Dedifferentiated amniotic fluid mesenchymal stem cell (primary cell): Measurements from ENCODE around the gene SEC16A.

Experiments
- DNase-seq: peaks from one replicate; pipeline ENCODE4 v3.0.0-alpha.2; 2016; ENCODE audit errors: extremely low spot score

The SEC16A gene

DNA sequence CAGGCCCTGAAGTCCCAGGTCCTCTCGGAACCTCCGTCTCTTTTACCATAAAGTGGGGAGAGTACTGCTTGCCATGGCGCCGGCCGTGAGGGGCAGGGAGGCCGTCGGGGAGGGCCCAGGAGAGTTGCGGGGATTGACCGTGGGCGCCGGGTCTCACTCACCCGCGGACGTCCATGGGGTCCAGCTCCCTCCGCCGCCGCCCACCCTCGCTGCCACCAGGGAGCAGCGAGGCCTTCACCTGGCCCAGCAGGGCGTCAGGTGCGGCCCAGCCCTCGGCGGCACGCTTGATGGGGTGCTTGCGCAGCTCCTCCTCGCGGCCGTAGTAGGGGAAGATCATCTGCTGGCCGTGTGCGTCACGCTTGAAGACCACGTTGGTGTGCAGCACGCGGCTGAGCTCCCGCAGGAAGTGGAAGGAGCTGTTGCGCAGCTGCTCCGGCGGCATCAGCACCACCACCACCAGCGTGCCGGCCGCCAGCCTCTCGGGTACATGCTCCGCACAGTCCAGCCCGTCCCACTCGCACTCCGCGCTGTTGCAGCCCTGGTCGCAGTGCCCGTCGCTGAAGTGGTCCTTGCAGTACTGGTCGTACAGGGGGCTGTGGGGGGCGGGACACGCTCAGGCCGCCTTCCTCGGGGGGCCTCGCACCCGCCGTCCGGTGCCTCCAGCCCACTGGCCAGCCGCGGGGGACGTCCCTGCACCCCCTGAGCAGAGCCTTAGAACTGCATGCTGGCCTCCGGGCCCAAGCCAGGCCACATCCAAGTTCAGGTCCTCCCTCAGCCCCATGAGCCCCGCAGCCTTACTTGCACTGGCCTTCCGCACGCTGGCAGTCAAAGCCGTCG, 21.9 kb upstream of the SEC16A start:
- DNase-seq = no peak

- no peak for DNase-seq
Observed at GRCh38 chr9:136502940-136503550, 20.2 kb upstream of the SEC16A start.

DNA sequence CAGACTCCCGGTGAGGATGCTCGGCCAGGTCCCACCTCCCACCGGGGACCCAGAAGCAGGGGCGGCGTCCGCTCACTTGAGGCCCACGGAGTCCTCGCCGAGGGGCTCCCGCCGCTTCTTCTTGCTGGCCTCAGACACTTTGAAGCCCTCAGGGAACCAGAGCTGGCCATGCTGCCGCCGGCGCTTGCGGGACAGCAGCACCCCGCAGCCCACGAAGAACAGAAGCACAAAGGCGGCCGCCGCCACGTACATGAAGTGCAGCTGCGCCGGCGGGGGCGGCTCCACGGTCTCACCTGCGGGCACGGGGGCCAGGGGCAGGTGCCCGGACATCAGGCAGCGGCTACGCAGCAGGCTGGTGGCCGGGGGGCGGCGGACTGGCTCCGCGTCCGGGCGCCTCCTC, 19.4 kb upstream of the SEC16A start:
- no peak for DNase-seq

DNA sequence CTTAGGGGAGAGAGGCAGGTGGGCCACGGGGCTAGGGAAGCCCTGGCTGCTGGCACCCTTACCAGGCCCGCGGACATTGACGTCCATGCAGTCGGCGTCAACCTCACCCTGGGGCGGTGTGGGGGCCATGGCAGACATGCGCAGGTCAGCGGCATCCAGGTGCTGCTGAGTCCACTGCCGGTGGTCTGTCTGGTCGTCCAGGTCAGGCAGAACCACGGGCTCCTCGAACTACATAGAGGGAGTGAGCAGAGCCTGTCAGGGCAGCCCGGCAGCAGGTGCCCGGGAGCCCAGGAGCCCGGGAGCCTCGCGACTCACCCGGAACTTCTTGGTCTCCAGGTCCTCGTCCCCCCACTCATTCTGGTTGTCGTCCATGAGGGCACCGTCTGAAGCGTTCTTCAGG, 18.8 kb upstream of the SEC16A start:
- no peak for DNase-seq

DNA sequence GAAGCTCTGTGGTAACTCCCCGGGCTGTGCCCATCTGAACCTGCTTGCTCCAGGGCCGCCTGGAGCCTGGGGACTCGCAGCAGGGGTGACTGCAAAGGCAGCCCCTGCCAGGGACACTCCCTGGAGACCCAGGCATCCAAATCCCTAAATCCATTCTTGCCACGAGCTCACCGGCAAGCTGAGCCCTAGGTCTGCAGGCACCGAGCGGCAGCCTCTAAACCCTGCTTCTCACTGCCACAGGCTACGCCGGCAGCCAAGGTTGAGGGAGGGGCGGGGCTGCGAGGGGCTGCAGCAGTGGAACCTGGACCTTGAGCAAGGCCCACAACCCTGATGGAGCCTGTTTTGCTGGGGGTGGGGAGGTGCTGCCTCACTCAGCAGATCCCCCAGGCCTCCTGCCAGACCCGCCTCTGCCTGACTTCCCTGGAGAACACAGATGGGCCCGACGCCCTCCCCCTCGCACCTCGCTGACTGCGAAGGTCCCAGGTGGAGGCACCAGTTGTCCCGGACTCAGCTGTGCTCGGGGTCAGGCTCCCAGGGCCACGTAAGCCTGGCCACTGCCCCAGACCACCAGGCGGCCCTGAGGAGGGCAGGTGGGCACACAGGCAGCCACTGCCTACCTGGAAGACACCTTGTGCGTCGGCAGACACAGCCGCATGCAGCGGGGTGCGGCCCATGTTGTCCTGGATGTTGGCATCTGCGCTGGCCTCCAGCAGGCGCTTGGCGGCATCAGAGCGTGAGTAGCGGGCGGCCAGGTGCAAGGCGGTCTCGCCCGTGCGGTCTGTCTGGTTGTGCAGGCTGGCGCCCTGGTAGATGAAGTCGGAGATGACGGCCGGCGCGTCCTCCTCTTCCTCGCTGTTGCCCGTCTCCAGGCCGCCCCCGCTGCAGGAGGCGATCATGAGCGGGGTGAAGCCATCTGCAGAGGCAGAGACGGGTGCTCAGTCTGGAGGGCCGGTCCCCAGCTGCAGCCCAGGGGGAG, 17.4 kb upstream of the SEC16A start:
- DNase-seq = no peak

GRCh38 chr9:136499071-136499934, 16.5 kb upstream of the SEC16A start:
- no peak for DNase-seq

DNA sequence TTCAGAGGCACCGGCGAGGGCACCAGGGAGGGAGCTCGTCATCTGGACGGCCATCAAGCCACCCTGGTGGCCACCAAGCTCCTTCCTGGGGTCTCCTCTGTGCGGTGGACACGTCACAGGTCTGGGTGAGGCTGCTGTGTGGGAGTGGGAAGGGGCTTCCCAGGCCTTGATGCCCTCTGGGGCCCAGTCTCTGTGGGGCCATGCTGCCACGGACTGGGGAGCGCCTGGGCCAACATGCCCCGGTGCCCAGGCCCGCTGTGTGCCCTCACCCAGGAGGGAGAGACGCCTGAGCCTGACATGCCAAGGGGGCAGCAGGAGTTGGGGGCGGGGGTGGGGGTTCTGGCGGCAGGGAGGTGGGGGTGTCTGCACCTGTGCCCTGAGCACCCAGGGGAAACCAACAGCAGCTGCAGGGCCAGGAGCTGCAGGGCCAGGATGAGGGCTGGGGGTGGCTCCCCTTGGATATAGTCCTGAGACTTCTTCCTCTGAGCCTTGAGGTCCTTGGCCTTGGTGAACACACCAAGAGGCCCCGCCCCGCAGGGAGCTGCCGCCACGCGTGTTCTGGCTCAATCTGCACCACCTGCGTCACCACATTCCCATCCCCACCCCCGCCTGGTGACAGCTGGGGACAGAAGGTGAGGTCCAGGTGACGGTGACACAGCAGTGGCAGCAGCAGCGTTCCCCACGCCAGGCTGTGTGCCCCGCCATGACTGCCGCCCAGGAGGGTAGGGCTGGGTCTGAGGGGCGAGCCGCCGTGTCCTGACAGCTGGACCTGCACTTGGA, 15.3 kb upstream of the SEC16A start:
- DNase-seq = no peak

DNA sequence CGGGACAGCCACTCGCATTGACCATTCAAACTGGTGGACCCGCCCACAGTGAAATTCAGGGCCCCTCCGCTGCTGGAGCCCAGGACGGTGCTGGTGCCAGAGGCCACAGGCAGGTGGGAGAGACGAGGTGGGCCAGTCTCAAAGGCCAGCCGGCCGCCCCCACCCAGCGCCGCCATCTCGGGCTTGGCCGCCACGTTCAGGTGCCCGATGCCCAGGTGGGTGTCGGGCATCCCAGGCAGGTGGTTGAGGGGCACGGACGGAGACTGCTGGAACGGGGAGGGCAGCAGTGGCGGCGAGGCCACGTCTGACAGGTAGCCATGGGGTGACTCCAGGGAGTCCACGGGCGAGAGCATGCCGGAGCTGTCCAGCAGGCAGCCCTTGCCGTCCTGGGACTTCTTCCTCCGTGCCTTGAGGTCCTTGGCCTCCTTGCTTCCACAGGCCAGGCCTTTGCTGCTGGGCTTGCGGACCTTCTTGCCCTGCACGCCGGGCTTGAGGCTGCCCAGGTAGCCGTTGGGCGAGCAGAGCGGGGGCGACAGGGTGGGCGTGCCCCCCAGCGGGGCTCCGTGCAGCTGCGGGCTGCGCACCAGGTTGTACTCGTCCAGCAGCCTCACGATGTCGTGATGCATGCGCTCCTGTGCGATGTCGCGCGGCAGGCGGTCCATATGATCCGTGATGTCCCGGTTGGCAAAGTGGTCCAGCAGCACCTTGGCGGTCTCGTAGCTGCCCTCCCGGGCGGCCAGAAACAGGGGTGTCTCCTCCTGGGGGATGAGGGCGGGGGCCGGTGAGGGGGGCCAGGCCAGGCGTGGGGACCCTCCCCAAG, 14.2 kb upstream of the SEC16A start:
- DNase-seq = no peak

- DNase-seq = no peak
Observed at GRCh38 chr9:136496181-136496580, 13.3 kb upstream of the SEC16A start.

GRCh38 chr9:136495238-136495800, 12.5 kb upstream of the SEC16A start:
- DNase-seq = no peak

GRCh38 chr9:136494531-136495215, 11.8 kb upstream of the SEC16A start:
- DNase-seq = peak; percentile 49

GRCh38 chr9:136494012-136494411, 11.2 kb upstream of the SEC16A start:
- DNase-seq = no peak

DNA sequence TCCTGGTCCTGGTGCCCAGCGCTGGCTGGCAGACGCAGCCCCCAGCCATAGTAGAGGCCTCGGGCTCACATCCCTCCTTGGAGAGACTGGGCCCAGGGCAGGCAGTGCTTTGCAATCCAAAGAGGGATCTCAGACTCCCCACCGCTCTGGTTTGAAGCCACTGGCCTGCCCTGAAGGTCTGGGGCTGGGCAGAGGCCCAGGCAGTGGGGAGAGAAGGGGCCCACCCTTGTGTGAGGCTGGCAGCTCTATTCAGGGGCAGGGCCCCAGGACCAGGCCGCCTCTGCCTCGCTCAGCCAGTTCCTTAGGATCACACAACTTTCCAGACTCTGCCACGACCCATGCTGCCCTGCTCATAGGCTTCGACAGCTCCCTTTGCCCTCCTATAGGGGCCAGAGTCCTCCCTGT, 10.7 kb upstream of the SEC16A start:
- no peak for DNase-seq

GRCh38 chr9:136492978-136493522, 10.2 kb upstream of the SEC16A start:
- DNase-seq = no peak

DNA sequence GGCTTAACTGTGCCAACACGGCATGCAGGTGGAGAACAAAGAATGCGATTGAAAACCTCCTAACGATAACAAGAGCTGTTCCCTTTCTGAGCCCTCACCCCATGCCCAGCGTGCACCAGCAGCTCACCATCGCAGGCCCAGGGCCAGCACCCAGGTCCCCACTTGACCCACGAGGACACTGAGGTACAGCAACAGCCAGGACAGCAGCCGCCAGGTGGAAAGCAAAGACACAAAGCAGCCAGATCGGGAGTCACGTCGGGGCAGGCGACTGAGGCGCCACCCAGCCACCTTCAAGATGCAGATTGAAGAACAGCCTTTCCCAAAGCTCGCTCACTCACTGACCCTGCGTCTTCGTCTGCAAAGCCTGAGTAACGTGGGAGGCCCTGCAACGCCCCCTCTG, 6.9 kb upstream of the SEC16A start:
- DNase-seq = no peak

DNA sequence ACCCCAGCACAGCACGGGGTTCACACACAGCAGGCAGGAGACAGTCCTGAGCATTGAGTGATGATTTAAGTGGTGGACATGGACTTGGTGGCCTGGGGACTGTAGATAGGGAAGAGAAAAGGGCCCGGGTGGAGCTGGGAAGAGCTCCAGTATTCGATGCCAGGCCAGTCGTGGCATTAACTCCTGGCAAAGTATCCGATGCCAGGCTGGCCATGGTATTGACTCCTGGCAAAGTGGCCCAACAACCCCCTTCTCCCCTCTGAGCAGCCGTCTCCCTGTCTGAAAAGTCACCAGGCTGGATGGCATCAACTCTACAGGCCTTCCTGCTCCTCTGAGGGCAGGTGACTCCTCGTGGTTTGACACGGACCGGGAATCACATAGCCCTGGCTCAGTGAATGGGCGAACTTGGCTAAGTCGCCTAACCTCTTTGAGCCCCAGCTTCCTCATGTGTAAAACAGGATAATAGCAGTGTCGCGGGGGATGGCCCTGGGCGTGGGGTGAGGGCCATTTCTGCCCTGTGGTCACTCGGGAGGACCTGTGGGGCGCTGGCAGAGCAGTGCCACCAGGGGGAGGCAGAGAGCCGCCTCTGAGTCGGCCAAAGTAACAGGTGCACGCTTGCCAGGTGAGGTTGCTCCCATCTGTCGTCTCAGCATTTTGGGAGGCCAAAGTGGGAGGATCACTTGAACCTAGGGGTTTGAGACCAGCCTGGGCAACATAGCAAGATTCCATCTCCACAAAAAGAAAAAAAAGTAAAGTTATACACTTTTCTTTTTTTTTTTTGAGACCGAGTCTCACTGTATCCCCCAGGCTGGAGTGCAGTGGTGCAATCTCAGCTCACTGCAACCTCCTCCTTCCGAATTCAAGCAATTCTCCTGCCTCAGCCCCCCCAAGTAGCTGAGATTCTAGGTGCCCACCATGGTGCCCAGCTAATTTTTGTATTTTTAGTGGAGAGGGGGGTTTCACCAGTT, 5.7 kb upstream of the SEC16A start:
- DNase-seq = no peak

GRCh38 chr9:136487672-136488071, 4.8 kb upstream of the SEC16A start:
- DNase-seq = no peak
